Erythroblast (primary cell): ENCODE results near the gene RTF2.

Source experiments
- GATA1 ChIP-seq: IDR thresholded peaks from 2 replicates; pipeline ENCODE4 v1.6.1; 2011; ENCODE audit warnings: low read depth, mild to moderate bottlenecking, control low read depth, low read length, moderate library complexity
- POLR2A ChIP-seq: IDR thresholded peaks from 2 replicates; pipeline ENCODE4 v1.6.1; 2011; ENCODE audit warnings: mild to moderate bottlenecking, low read length

DNA sequence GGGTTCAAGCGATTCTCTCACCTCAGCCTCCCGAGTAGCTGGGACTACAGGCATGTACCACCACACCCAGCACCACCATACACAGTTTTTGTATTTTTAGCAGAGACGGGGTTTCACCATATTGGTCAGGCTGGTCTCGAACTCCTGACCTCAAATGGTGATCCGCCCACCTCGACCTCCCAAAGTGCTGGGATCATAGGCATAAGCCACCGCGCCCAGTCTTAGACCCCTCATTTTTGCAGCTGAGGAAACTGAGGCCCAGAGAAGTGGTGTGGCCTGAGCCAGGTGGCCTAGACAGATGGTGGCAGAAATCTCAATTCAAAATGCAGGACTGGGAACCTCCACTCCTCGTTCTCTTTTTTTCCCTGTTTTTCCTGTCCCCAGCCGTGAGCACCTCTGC, 43.5 kb downstream of the RTF2 start:
- TF ChIP-seq POLR2A (no peak), GATA1 (no peak)
